ENCODE measurements around the gene ADAMTSL5.

DNA sequence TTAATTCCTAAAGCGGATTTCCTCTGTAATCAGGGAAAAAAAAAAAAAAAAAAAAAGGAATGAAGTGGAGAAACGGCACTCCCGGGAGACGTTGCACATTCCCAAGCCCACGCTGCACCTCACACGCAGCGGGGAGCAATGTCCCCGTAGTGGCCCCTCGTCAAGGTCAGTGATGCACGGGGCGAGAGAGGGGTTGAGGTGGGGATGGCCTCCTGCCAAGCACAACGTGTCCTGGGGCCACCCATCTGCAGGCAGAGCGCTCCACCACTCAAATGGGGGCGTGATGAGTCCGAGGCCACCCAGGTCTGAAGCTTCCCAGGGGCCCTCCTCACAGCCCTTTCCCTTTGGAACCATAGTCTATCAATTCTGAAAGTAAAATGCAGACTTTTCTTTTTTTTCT, 26.2 kb upstream of the ADAMTSL5 start:
- TF ChIP-seq, protein P1, sequence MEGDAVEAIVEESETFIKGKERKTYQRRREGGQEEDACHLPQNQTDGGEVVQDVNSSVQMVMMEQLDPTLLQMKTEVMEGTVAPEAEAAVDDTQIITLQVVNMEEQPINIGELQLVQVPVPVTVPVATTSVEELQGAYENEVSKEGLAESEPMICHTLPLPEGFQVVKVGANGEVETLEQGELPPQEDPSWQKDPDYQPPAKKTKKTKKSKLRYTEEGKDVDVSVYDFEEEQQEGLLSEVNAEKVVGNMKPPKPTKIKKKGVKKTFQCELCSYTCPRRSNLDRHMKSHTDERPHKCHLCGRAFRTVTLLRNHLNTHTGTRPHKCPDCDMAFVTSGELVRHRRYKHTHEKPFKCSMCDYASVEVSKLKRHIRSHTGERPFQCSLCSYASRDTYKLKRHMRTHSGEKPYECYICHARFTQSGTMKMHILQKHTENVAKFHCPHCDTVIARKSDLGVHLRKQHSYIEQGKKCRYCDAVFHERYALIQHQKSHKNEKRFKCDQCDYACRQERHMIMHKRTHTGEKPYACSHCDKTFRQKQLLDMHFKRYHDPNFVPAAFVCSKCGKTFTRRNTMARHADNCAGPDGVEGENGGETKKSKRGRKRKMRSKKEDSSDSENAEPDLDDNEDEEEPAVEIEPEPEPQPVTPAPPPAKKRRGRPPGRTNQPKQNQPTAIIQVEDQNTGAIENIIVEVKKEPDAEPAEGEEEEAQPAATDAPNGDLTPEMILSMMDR (IDR thresholded peaks at IDR 0.05): no peak
- no peak for TF ChIP-seq POLR2A (IDR thresholded peaks at IDR 0.05)
